ENCODE results near the gene CCDC178. TPM values are rescaled to one million over a fixed set of nuclear protein-coding genes. Genes with fewer than 3 reads are reported as not detected.

CCDC178 gene
- total RNA-seq, 1 donor, result 0.72 TPM

GRCh38 chr18:33326975-33327374, 113.5 kb downstream of the CCDC178 start:
- no peak for DNase-seq (ENCODE audit: low read depth)
- no peak overlapping the region for H3K4me3 ChIP-seq (ENCODE audit: low read depth, low read length)
- TF ChIP-seq CTCF (IDR thresholded peaks at IDR 0.05; ENCODE audit: insufficient read depth, low read length), result no peak

GRCh38 chr18:33317640-33318039, 122.9 kb downstream of the CCDC178 start:
- no peak overlapping the region for H3K4me3 ChIP-seq (ENCODE audit: low read depth, low read length)
- DNase-seq (ENCODE audit: low read depth), result no peak
- no peak for TF ChIP-seq CTCF (IDR thresholded peaks at IDR 0.05; ENCODE audit: insufficient read depth, low read length)

- DNase-seq (ENCODE audit: low read depth), result no peak
- H3K4me3 ChIP-seq (ENCODE audit: low read depth, low read length), result no peak overlapping the region
- TF ChIP-seq CTCF (IDR thresholded peaks at IDR 0.05; ENCODE audit: insufficient read depth, low read length), result no peak
Observed at GRCh38 chr18:33316146-33316587, 124.4 kb downstream of the CCDC178 start.

GRCh38 chr18:33307520-33307919, 133.0 kb downstream of the CCDC178 start:
- TF ChIP-seq CTCF (IDR thresholded peaks at IDR 0.05; ENCODE audit: insufficient read depth, low read length), result no peak
- H3K4me3 ChIP-seq (ENCODE audit: low read depth, low read length), result no peak overlapping the region
- no peak for DNase-seq (ENCODE audit: low read depth)

GRCh38 chr18:33304277-33304676, 136.2 kb downstream of the CCDC178 start:
- TF ChIP-seq CTCF (IDR thresholded peaks at IDR 0.05; ENCODE audit: insufficient read depth, low read length), result no peak
- DNase-seq (ENCODE audit: low read depth), result no peak
- H3K4me3 ChIP-seq (ENCODE audit: low read depth, low read length), result no peak overlapping the region

- TF ChIP-seq CTCF (IDR thresholded peaks at IDR 0.05; ENCODE audit: insufficient read depth, low read length), result no peak
- no peak overlapping the region for H3K4me3 ChIP-seq (ENCODE audit: low read depth, low read length)
- DNase-seq (ENCODE audit: low read depth), result no peak
Observed at GRCh38 chr18:33291539-33291938, 149.0 kb downstream of the CCDC178 start.

- TF ChIP-seq CTCF (IDR thresholded peaks at IDR 0.05; ENCODE audit: insufficient read depth, low read length), result no peak
- no peak overlapping the region for H3K4me3 ChIP-seq (ENCODE audit: low read depth, low read length)
- no peak for DNase-seq (ENCODE audit: low read depth)
Observed at GRCh38 chr18:33288082-33288716, 152.3 kb downstream of the CCDC178 start.
